GM12878 (cell line): ENCODE measurements around the gene SORBS1. TPM values are rescaled to one million over a fixed set of nuclear protein-coding genes. Genes with fewer than 3 reads are reported as not detected.

Experiments
- CBFB ChIP-seq: IDR thresholded peaks from 2 replicates; pipeline ENCODE4 v1.6.1; 2016; ENCODE audit warnings: antibody characterized with exemption, low read depth
- CBX3 ChIP-seq: fragments of 200-600 bp; sonication (generic); IDR thresholded peaks from 2 replicates; pipeline ENCODE4 v1.6.1; 2016; ENCODE audit warnings: low read depth, borderline replicate concordance
- CEBPB ChIP-seq, 2 experiments: fragments of 150-350 bp in 1 of 2; IDR thresholded peaks; 2 replicates each; pipeline ENCODE4 v1.6.1; 2012 to 2014; ENCODE audit warnings: low read depth in 2 of 2, low read length in 2 of 2, borderline replicate concordance in 1 of 2, inconsistent platforms in 1 of 2
- CHD1 ChIP-seq: IDR thresholded peaks from 2 replicates; pipeline ENCODE4 v1.6.1; 2012; ENCODE audit warnings: low read depth, low read length, improper control_type of control experiment
- CHD4 ChIP-seq: fragments of 200-600 bp; sonication (generic); IDR thresholded peaks from 2 replicates; pipeline ENCODE4 v1.6.1; 2016; ENCODE audit warnings: mild to moderate bottlenecking
- CREM ChIP-seq: IDR thresholded peaks from 2 replicates; pipeline ENCODE4 v1.6.1; 2014; ENCODE audit warnings: antibody characterized with exemption, low read depth
- DPF2 ChIP-seq: fragments of 450-650 bp; IDR thresholded peaks from 2 replicates; pipeline ENCODE4 v1.6.1; 2017; ENCODE audit warnings: mild to moderate bottlenecking
- EZH2 ChIP-seq: IDR thresholded peaks from 2 replicates; pipeline ENCODE4 v1.6.1; 2012; ENCODE audit warnings: low read depth, mild to moderate bottlenecking, control low read depth, inconsistent platforms, low read length, borderline replicate concordance; ENCODE audit not compliant: control insufficient read depth
- FOXM1 ChIP-seq: IDR thresholded peaks from 2 replicates; pipeline ENCODE4 v1.6.1; 2012; ENCODE audit warnings: low read depth, mild to moderate bottlenecking, inconsistent platforms, low read length, moderate library complexity
- GATAD2B ChIP-seq: fragments of 450-650 bp; conservative IDR thresholded peaks from 2 replicates; pipeline ENCODE4 v1.6.1; 2017; ENCODE audit warnings: low read depth, mild to moderate bottlenecking, moderate library complexity
- JUND ChIP-seq: IDR thresholded peaks from 2 replicates; pipeline ENCODE4 v1.6.1; 2012; ENCODE audit warnings: low read depth, mild to moderate bottlenecking, low read length, improper control_type of control experiment, moderate library complexity
- MXI1 ChIP-seq: fragments of 150-350 bp; IDR thresholded peaks from 2 replicates; pipeline ENCODE4 v1.6.1; 2011; ENCODE audit warnings: low read depth, mild to moderate bottlenecking, inconsistent platforms, low read length, improper control_type of control experiment
- NFXL1 ChIP-seq: fragments of 450-650 bp; IDR thresholded peaks from 2 replicates; pipeline ENCODE4 v1.6.1; 2017; ENCODE audit warnings: antibody characterized with exemption, mild to moderate bottlenecking, borderline replicate concordance
- NFYB ChIP-seq: IDR thresholded peaks from 2 replicates; pipeline ENCODE4 v1.6.1; 2011; ENCODE audit warnings: low read depth, mild to moderate bottlenecking, low read length, improper control_type of control experiment, moderate library complexity; ENCODE audit not compliant: insufficient read depth
- NR2C1 ChIP-seq: fragments of 450-650 bp; IDR thresholded peaks from 2 replicates; pipeline ENCODE4 v1.6.1; 2017; ENCODE audit warnings: antibody characterized with exemption, mild to moderate bottlenecking, moderate library complexity
- RAD51 ChIP-seq: fragments of 450-650 bp; IDR thresholded peaks from 2 replicates; pipeline ENCODE4 v1.6.1; 2016; ENCODE audit warnings: moderate library complexity, mild to moderate bottlenecking, inconsistent platforms
- RB1 ChIP-seq: fragments of 450-650 bp; formaldehyde crosslinking; IDR thresholded peaks from 2 replicates; pipeline ENCODE4 v1.6.1; 2017; ENCODE audit warnings: mild to moderate bottlenecking, borderline replicate concordance
- SPI1 ChIP-seq: IDR thresholded peaks from 2 replicates; pipeline ENCODE4 v1.6.1; 2011; ENCODE audit warnings: low read depth, mild to moderate bottlenecking, low read length, moderate library complexity, borderline replicate concordance; ENCODE audit not compliant: insufficient read depth
- YBX1 ChIP-seq: fragments of 450-650 bp; IDR thresholded peaks from 2 replicates; pipeline ENCODE4 v1.6.1; 2016; ENCODE audit warnings: antibody characterized with exemption
- YY1 ChIP-seq: IDR thresholded peaks from 2 replicates; pipeline ENCODE4 v1.6.1; 2011; ENCODE audit warnings: low read depth, mild to moderate bottlenecking, low read length
- ZNF207 ChIP-seq: fragments of 450-650 bp; IDR thresholded peaks from 2 replicates; pipeline ENCODE4 v1.6.1; 2014; ENCODE audit warnings: antibody characterized with exemption, mild to moderate bottlenecking, borderline replicate concordance
- ZNF24 ChIP-seq: fragments of 450-650 bp; IDR thresholded peaks from 2 replicates; pipeline ENCODE4 v1.6.1; 2017; ENCODE audit warnings: antibody characterized with exemption, mild to moderate bottlenecking
- polyA plus RNA-seq, 11 experiments: library from polyadenylated mRNA; depleted of rRNA in 4 of 11; unstranded in 6 of 11; stranded (reverse) in 5 of 11; fragments of >200 nt; fragmentation: Nextera tagmentation in 4 of 11; fragmentation: Illumina TruSeq in 1 of 11; extraction: Ambion mirVana in 4 of 11; extraction: Trizol in 1 of 11; gene quantifications; 1 replicate in 1 of 11; 2 replicates in 10 of 11; pipeline versions ENCODE4 v1.2.1 to v1.2.3, GENCODE V29; 2011 to 2016; ENCODE audit warnings: inconsistent platforms in 2 of 11, missing spikeins in 2 of 11, low read depth in 1 of 11
- total RNA-seq, 4 experiments: library from RNA; depleted of rRNA in 3 of 4; stranded (reverse); fragments of >200 nt in 3 of 4; fragmentation: Illumina TruSeq in 1 of 4; extraction: Trizol in 1 of 4; gene quantifications; 2 replicates each; pipeline versions ENCODE4 v1.2.1 to v1.2.3, GENCODE V29; 2013 to 2021
- TF ChIP-seq, protein P1 (sequence below): fragments of 450-650 bp; IDR thresholded peaks from 2 replicates; pipeline ENCODE4 v1.6.1; 2016; ENCODE audit warnings: mild to moderate bottlenecking, moderate library complexity, borderline replicate concordance
- TF ChIP-seq, protein P2 (sequence below): fragments of 450-650 bp; formaldehyde crosslinking; IDR thresholded peaks from 2 replicates; pipeline ENCODE4 v1.5.0; 2022; ENCODE audit warnings: mild to moderate bottlenecking, missing genetic modification characterization

SORBS1 gene
- total and polyA plus RNA-seq, 10 of the 15 experiments (the other 5 are each of a cell fraction or from before 2014, with no cell fraction given): 0.13 to 0.75 (median 0.39) TPM

DNA sequence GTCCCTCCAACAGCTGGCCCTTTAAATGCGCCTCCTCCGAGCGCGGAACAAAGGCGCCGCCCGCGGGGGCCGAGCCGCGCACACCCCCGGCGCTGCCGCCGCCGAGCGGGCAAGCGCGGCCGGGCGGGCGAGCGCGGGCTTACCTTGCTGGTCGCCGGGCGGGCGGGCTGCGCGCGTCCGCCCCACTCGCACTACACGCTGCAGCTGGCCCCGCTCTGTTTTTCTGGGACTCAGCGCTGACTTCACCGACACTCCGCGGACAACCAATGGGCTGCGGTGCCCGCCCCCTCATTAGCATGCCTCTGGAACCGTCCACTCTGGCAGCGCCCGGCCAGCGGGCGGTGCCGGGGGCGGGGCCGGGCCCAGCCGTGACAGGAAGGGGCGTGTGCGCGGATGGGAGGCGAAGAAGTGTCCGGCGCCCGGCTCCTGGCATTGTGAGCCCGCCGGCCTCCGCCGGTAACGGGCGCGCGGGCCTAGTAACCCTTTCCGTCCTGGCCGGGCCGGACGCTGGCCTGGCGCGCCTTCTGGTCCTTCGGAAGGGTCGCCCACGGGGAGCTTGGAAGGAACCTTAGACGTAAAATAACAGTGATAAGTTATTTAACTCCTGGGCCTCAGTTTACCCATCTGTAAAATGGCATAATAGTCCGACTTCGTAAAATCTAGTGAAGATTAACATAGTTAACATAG, at the start of gene SORBS1 (continued):
- TF ChIP-seq, protein P1, sequence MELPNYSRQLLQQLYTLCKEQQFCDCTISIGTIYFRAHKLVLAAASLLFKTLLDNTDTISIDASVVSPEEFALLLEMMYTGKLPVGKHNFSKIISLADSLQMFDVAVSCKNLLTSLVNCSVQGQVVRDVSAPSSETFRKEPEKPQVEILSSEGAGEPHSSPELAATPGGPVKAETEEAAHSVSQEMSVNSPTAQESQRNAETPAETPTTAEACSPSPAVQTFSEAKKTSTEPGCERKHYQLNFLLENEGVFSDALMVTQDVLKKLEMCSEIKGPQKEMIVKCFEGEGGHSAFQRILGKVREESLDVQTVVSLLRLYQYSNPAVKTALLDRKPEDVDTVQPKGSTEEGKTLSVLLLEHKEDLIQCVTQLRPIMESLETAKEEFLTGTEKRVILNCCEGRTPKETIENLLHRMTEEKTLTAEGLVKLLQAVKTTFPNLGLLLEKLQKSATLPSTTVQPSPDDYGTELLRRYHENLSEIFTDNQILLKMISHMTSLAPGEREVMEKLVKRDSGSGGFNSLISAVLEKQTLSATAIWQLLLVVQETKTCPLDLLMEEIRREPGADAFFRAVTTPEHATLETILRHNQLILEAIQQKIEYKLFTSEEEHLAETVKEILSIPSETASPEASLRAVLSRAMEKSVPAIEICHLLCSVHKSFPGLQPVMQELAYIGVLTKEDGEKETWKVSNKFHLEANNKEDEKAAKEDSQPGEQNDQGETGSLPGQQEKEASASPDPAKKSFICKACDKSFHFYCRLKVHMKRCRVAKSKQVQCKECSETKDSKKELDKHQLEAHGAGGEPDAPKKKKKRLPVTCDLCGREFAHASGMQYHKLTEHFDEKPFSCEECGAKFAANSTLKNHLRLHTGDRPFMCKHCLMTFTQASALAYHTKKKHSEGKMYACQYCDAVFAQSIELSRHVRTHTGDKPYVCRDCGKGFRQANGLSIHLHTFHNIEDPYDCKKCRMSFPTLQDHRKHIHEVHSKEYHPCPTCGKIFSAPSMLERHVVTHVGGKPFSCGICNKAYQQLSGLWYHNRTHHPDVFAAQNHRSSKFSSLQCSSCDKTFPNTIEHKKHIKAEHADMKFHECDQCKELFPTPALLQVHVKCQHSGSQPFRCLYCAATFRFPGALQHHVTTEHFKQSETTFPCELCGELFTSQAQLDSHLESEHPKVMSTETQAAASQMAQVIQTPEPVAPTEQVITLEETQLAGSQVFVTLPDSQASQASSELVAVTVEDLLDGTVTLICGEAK: no peak
- TF ChIP-seq MXI1 (peak; percentile 45; the same call in 1 of the 2 replicates), CHD1 (no peak), JUND (no peak), NFXL1 (no peak), SPI1 (no peak), CBFB (no peak), EZH2 (no peak), NR2C1 (no peak), NFYB (peak; percentile 74; the same call in 1 of the 2 replicates), RB1 (0 out of 2 replicates have a peak, but pooled peaks have one; percentile 36), CEBPB (IDR thresholded peaks at IDR 0.05; ENCODE audit: borderline replicate concordance in 1 of 2, low read depth in 2 of 2, low read length in 2 of 2) (no peak), ZNF207 (0 out of 2 replicates have a peak, but pooled peaks have one; percentile 46), ZNF24 (no peak), GATAD2B (no peak), FOXM1 (no peak), CREM (0 out of 2 replicates have a peak, but pooled peaks have one; percentile 10), YY1 (no peak), CHD4 (no peak), YBX1 (no peak), DPF2 (no peak), CBX3 (no peak), RAD51 (no peak)
- TF ChIP-seq, protein P2, sequence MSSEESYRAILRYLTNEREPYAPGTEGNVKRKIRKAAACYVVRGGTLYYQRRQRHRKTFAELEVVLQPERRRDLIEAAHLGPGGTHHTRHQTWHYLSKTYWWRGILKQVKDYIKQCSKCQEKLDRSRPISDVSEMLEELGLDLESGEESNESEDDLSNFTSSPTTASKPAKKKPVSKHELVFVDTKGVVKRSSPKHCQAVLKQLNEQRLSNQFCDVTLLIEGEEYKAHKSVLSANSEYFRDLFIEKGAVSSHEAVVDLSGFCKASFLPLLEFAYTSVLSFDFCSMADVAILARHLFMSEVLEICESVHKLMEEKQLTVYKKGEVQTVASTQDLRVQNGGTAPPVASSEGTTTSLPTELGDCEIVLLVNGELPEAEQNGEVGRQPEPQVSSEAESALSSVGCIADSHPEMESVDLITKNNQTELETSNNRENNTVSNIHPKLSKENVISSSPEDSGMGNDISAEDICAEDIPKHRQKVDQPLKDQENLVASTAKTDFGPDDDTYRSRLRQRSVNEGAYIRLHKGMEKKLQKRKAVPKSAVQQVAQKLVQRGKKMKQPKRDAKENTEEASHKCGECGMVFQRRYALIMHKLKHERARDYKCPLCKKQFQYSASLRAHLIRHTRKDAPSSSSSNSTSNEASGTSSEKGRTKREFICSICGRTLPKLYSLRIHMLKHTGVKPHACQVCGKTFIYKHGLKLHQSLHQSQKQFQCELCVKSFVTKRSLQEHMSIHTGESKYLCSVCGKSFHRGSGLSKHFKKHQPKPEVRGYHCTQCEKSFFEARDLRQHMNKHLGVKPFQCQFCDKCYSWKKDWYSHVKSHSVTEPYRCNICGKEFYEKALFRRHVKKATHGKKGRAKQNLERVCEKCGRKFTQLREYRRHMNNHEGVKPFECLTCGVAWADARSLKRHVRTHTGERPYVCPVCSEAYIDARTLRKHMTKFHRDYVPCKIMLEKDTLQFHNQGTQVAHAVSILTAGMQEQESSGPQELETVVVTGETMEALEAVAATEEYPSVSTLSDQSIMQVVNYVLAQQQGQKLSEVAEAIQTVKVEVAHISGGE: no peak
